ENCODE measurements around the gene TM6SF1.

Gene TM6SF1

GRCh38 chr15:83107841-83108181, 366 bp downstream of the TM6SF1 start:
- peak overlapping the region; percentile 91 for H3K4me2 ChIP-seq (ENCODE audit: low read length)
- H2AFZ ChIP-seq (ENCODE audit: low read depth, low read length) = peak overlapping the region; percentile 72
- peak overlapping the region; percentile 81 for H3K4me3 ChIP-seq (ENCODE audit: low read length)
- peak overlapping the region; percentile 66 for H3K9ac ChIP-seq (ENCODE audit: low read length)
- H3K27me3 ChIP-seq (ENCODE audit: low read depth, low read length) = no peaks in the 10 kb centered on the region
- no peaks in the 10 kb centered on the region for H3K79me2 ChIP-seq (ENCODE audit: low read length)
- no peaks in the 10 kb centered on the region for H3K36me3 ChIP-seq (replicated peaks; ENCODE audit: low read depth, low read length)
- peaks cover 16% of the 10 kb centered on the region for H3K4me1 ChIP-seq (ENCODE audit: low read length)
- no peaks in the 10 kb centered on the region for H3K9me3 ChIP-seq (ENCODE audit: insufficient read depth, low read length)
- H3K27ac ChIP-seq (ENCODE audit: low read length) = peak overlapping the region; percentile 40
- H4K20me1 ChIP-seq (ENCODE audit: insufficient read depth, low read length) = no peaks in the 10 kb centered on the region
- TF ChIP-seq CTCF (IDR thresholded peaks at IDR 0.05; ENCODE audit: low read depth, low read length) = no peak
- no peak for TF ChIP-seq EZH2phosphoT487 (IDR thresholded peaks at IDR 0.05; ENCODE audit: low read depth)

- Histone ChIP-seq H3K9ac (ENCODE audit: low read length) (peak overlapping the region; percentile 66), H3K4me2 (ENCODE audit: low read length) (peak overlapping the region; percentile 91), H3K36me3 (replicated peaks; ENCODE audit: low read depth, low read length) (no peaks in the 10 kb centered on the region), H3K27me3 (ENCODE audit: low read depth, low read length) (no peaks in the 10 kb centered on the region), H4K20me1 (ENCODE audit: insufficient read depth, low read length) (no peaks in the 10 kb centered on the region), H2AFZ (ENCODE audit: low read depth, low read length) (peak overlapping the region; percentile 72), H3K4me3 (ENCODE audit: low read length) (peak overlapping the region; percentile 81), H3K9me3 (ENCODE audit: insufficient read depth, low read length) (no peaks in the 10 kb centered on the region), H3K27ac (ENCODE audit: low read length) (peak overlapping the region; percentile 40), H3K4me1 (ENCODE audit: low read length) (peaks cover 16% of the 10 kb centered on the region), H3K79me2 (ENCODE audit: low read length) (no peaks in the 10 kb centered on the region)
- TF ChIP-seq EZH2phosphoT487 (IDR thresholded peaks at IDR 0.05; ENCODE audit: low read depth) = no peak
- no peak for TF ChIP-seq CTCF (IDR thresholded peaks at IDR 0.05; ENCODE audit: low read depth, low read length)
Measured at GRCh38 chr15:83108266-83109219, 1.1 kb downstream of the TM6SF1 start.

GRCh38 chr15:83109532-83109931, 2.1 kb downstream of the TM6SF1 start:
- Histone ChIP-seq H3K27ac (ENCODE audit: low read length) (no peak overlapping the region), H3K79me2 (ENCODE audit: low read length) (no peaks in the 10 kb centered on the region), H4K20me1 (ENCODE audit: insufficient read depth, low read length) (no peaks in the 10 kb centered on the region), H3K4me1 (ENCODE audit: low read length) (peaks cover 16% of the 10 kb centered on the region), H3K4me3 (ENCODE audit: low read length) (no peak overlapping the region), H3K27me3 (ENCODE audit: low read depth, low read length) (no peaks in the 10 kb centered on the region), H3K9ac (ENCODE audit: low read length) (no peak overlapping the region), H3K36me3 (replicated peaks; ENCODE audit: low read depth, low read length) (peaks cover 3% of the 10 kb centered on the region), H3K4me2 (ENCODE audit: low read length) (no peak overlapping the region), H3K9me3 (ENCODE audit: insufficient read depth, low read length) (no peaks in the 10 kb centered on the region), H2AFZ (ENCODE audit: low read depth, low read length) (no peak overlapping the region)
- TF ChIP-seq CTCF (IDR thresholded peaks at IDR 0.05; ENCODE audit: low read depth, low read length) (no peak), EZH2phosphoT487 (IDR thresholded peaks at IDR 0.05; ENCODE audit: low read depth) (no peak)

GRCh38 chr15:83110381-83110780, 2.9 kb downstream of the TM6SF1 start:
- H3K4me1 ChIP-seq (ENCODE audit: low read length) = peaks cover 19% of the 10 kb centered on the region
- H3K9ac ChIP-seq (ENCODE audit: low read length) = no peak overlapping the region
- peaks cover 6% of the 10 kb centered on the region for H3K36me3 ChIP-seq (replicated peaks; ENCODE audit: low read depth, low read length)
- H3K4me3 ChIP-seq (ENCODE audit: low read length) = no peak overlapping the region
- no peak overlapping the region for H3K4me2 ChIP-seq (ENCODE audit: low read length)
- no peaks in the 10 kb centered on the region for H3K79me2 ChIP-seq (ENCODE audit: low read length)
- no peaks in the 10 kb centered on the region for H4K20me1 ChIP-seq (ENCODE audit: insufficient read depth, low read length)
- TF ChIP-seq CTCF (IDR thresholded peaks at IDR 0.05; ENCODE audit: low read depth, low read length) (no peak), EZH2phosphoT487 (IDR thresholded peaks at IDR 0.05; ENCODE audit: low read depth) (no peak)
- H3K27me3 ChIP-seq (ENCODE audit: low read depth, low read length) = no peaks in the 10 kb centered on the region
- H3K9me3 ChIP-seq (ENCODE audit: insufficient read depth, low read length) = no peaks in the 10 kb centered on the region
- no peak overlapping the region for H2AFZ ChIP-seq (ENCODE audit: low read depth, low read length)
- no peak overlapping the region for H3K27ac ChIP-seq (ENCODE audit: low read length)

Data from OCI-LY3 (cell line).